Sigmoid colon (tissue), 3 donors: ENCODE measurements around the gene ZNF396.

Source experiments
- POLR2A ChIP-seq, 2 donors: fragments of 450-650 bp; IDR thresholded peaks; one replicate each; pipeline ENCODE4 v1.6.1; 2016; ENCODE audit warnings: antibody characterized with exemption in 2 of 2, mild to moderate bottlenecking in 2 of 2, moderate library complexity in 2 of 2
- TF ChIP-seq, protein P1 (sequence below), 4 experiments: fragments of 450-650 bp in 3 of 4; fragments of 200-600 bp in 1 of 4; IDR thresholded peaks; one replicate each; pipeline ENCODE4 v1.5.1; 2016 to 2019; ENCODE audit warnings: antibody characterized with exemption in 4 of 4, mild to moderate bottlenecking in 3 of 4, moderate library complexity in 2 of 4

DNA sequence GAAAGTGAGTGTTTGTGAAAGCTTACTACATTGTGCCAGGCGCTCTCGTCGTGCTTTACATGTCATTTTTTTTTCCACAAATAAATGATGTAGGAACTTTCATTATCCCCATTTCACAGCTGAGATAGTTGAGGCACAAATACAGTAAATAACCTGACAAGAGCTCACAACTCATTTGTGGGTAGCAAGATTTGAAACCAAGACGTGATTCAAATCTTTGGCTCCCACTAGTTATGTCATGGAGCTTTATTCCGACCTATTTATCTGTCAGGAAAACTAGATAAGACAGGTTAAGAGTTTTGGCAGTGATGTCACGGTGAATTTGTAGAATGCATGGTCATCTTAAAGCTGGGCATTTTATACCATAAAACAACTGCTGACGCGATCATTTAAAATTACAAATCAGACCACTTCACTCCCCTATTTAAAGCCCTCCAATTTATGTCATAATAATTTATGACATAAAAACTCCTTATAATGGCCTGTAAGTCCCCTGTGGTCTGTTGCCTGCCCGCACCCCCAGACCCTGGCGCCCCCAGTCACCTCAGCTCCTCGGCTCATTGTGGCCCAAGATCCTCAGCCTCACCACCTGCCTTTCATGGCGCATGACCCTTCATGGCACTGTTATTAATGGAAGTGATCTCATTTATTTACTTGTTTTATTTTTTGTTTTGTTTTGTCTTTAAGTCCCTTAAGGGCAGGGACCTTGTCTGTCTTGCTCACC is 32.2 kb downstream of the ZNF396 start:
- TF ChIP-seq, protein P1, sequence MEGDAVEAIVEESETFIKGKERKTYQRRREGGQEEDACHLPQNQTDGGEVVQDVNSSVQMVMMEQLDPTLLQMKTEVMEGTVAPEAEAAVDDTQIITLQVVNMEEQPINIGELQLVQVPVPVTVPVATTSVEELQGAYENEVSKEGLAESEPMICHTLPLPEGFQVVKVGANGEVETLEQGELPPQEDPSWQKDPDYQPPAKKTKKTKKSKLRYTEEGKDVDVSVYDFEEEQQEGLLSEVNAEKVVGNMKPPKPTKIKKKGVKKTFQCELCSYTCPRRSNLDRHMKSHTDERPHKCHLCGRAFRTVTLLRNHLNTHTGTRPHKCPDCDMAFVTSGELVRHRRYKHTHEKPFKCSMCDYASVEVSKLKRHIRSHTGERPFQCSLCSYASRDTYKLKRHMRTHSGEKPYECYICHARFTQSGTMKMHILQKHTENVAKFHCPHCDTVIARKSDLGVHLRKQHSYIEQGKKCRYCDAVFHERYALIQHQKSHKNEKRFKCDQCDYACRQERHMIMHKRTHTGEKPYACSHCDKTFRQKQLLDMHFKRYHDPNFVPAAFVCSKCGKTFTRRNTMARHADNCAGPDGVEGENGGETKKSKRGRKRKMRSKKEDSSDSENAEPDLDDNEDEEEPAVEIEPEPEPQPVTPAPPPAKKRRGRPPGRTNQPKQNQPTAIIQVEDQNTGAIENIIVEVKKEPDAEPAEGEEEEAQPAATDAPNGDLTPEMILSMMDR (IDR thresholded peaks at IDR 0.05) = no peak
- TF ChIP-seq POLR2A (IDR thresholded peaks at IDR 0.05) = no peak
